KOPT-K1 (cell line): ENCODE measurements around the gene SMG6.

Experiments
- H3K27ac ChIP-seq: fragments of 200-600 bp; sonication (generic); 2 replicates; pipeline ENCODE4 v1.5.1; 2016; ENCODE audit warnings: antibody characterized with exemption, mild to moderate bottlenecking, low read depth, low read length; ENCODE audit not compliant: poor library complexity, severe bottlenecking
- H3K36me3 ChIP-seq: fragments of 200-600 bp; sonication (generic); 2 replicates; pipeline ENCODE4 v1.5.1; 2017; ENCODE audit warnings: antibody characterized with exemption, mild to moderate bottlenecking, low read length, moderate library complexity; ENCODE audit not compliant: insufficient read depth
- H3K9me3 ChIP-seq: fragments of 200-600 bp; sonication (generic); 2 replicates; pipeline ENCODE4 v1.5.1; 2017; ENCODE audit warnings: antibody characterized with exemption, low read length, mild to moderate bottlenecking; ENCODE audit not compliant: insufficient read depth, poor library complexity, severe bottlenecking

The SMG6 gene

GRCh38 chr17:2101448-2102257 is 201.9 kb downstream of the SMG6 start:
- no peaks in the 10 kb centered on the region for H3K9me3 ChIP-seq
- no peak overlapping the region for H3K27ac ChIP-seq
- H3K36me3 ChIP-seq, result no peaks in the 10 kb centered on the region; the same call in 1 of the 2 replicates

DNA sequence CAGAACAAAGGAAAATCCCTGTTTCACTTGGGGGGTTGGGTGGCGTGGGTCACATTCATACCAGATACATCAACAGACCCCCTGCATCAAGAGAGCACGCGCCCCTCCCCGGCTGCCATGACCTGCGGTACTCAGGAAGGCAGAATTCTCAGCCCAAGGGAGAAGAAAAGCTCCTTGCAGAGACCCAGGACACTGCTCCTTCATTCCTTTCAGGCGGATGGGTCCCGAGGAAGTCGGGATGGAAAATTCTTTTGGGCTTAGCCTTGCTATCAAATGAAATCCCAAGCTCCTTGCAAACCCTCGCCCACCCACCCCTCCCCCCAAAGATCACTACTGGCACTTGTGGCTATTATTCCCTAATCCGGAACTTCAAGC is 208.1 kb downstream of the SMG6 start:
- H3K9me3 ChIP-seq, result no peaks in the 10 kb centered on the region
- H3K36me3 ChIP-seq, result peaks cover 9% of the 10 kb centered on the region; the same call in 1 of the 2 replicates
- H3K27ac ChIP-seq, result no peak overlapping the region

DNA sequence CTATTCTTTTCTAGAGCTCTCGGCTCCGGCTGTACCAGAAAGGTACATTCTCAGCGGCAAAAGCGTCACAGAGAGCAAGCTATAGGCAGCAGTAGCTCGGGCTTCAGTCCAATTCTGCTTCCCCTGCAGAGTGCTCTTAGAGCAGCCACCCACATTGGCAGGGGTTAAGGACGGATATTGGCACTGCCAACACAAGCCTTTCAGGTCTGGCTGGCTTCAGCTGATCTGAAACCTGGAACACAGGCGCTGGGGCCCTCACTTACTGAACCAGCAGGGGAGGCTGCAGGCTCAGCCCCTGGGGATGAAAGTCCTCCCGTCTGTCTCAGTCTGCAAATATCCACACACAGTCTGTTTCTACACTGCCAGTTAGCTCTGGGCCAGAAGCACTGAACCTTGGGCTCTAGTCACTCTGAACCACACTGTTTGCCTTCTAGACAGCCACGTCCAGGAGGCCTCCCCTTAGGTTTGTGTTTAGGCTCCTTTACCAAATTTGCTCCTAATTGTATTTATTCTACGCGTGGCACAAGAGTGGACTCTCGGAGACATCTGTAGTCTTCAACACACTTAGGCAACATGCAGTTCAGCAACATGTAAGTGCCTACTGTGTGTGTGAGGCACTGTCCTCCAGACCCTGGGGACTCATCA is 208.6 kb downstream of the SMG6 start:
- H3K36me3 ChIP-seq, result peaks cover 9% of the 10 kb centered on the region; the same call in 1 of the 2 replicates
- H3K27ac ChIP-seq, result no peak overlapping the region
- no peaks in the 10 kb centered on the region for H3K9me3 ChIP-seq

DNA sequence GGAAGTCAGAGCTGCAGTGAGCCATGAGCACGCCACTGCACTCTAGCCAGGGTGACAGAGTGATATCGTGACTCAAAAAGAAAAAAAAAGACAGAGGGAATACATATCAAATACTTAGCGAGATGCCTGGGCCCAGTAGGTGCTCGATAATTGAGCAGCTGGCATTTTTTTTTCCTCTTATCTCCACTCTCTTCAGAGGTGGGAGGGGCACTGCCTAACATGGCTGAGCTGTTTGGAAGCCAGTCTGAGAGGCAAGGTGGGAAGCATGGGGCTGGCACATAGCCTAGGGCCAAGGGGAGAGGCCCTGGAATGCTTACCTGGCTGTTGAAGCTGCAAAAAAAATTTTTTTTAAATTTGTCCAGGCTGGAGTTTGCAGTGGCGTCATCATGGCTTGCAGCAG is 210.2 kb downstream of the SMG6 start:
- peaks cover 9% of the 10 kb centered on the region; the same call in 1 of the 2 replicates for H3K36me3 ChIP-seq
- no peaks in the 10 kb centered on the region for H3K9me3 ChIP-seq
- H3K27ac ChIP-seq, result no peak overlapping the region

- H3K9me3 ChIP-seq, result no peaks in the 10 kb centered on the region
- H3K27ac ChIP-seq, result peak overlapping the region; percentile 1
- peaks cover 9% of the 10 kb centered on the region; the same call in 1 of the 2 replicates for H3K36me3 ChIP-seq
Measured at GRCh38 chr17:2092253-2092652, 211.3 kb downstream of the SMG6 start.

GRCh38 chr17:2090804-2091534 is 212.6 kb downstream of the SMG6 start:
- H3K27ac ChIP-seq, result peak overlapping the region; percentile 89
- peaks cover 9% of the 10 kb centered on the region; the same call in 1 of the 2 replicates for H3K36me3 ChIP-seq
- no peaks in the 10 kb centered on the region for H3K9me3 ChIP-seq

DNA sequence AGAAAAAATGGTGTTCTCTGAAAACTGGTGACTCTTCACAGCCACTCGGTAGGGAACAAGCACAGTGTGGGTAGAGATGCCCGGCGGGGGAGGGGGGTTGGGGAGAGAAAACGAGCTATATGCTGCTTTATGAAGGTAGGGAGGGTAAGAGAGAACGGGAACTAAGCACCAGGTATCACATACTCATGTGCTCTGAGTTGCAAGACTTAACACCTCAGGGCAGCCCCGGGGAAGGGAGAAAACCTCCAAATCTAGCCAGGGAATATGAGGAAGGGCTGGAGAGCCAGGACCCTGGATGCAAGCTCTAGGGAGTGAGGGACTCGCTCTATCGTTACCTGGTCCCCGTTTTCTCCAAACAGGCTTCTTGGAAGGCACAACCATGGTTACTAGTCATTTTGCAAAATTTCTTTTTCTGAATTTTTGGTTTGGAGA is 213.4 kb downstream of the SMG6 start:
- peaks cover 14% of the 10 kb centered on the region; the same call in 1 of the 2 replicates for H3K36me3 ChIP-seq
- H3K27ac ChIP-seq, result peak overlapping the region; percentile 89
- H3K9me3 ChIP-seq, result no peaks in the 10 kb centered on the region

GRCh38 chr17:2089021-2089422 is 214.6 kb downstream of the SMG6 start:
- peaks cover 21% of the 10 kb centered on the region for H3K36me3 ChIP-seq
- H3K9me3 ChIP-seq, result no peaks in the 10 kb centered on the region
- peak overlapping the region; percentile 89 for H3K27ac ChIP-seq

DNA sequence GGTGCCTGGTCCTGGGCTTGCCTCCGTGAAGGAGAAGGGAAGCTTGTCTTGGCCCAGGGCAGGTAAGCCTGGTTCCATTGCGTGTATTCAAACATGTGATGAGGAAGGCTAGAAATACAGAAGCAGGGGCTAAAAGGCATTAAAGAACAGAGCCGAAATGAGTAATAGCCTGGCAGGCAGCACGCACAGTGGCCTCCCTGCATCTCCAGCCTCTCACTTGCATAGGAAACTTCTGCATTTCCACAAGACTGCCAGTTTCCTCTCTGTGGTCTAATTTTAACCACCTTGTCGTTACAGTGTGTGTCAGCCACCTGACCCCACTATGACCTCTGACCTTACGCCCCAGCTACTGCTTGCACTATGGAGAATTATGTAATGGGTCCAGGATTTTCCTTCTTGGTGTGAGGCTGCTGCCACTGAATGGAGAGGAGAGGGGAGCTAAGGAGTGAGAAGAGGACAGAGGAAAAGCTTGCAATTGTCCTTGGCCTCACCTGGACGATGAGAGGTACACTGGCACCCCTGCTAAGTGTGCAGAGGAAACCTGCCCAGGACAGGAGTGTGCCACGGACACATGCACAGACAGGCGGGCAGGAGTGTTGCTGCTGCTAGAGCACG is 215.9 kb downstream of the SMG6 start:
- Histone ChIP-seq H3K27ac (peak overlapping the region; percentile 89), H3K36me3 (peaks cover 30% of the 10 kb centered on the region), H3K9me3 (no peaks in the 10 kb centered on the region)

DNA sequence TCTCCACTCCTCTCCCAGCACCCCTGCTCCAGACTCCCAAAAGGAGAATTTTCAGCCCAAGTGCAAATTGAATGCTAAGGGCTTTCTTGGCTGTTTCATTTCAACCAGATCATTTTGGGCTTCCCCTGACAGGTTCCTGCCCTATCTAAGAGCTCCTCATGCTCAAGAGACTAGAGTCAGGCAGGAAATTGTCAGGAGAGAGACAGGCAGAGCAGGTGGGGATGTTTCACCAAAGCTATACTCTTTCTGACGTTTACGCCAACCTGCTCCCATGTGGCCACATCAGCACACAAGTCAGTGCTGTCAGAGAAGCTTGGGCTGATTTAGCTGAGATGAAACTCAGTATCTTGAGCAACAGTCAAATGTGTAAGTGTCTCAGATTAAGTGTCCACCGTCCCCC is 217.3 kb downstream of the SMG6 start:
- peaks cover 44% of the 10 kb centered on the region for H3K36me3 ChIP-seq
- H3K27ac ChIP-seq, result peak overlapping the region; percentile 89
- no peaks in the 10 kb centered on the region for H3K9me3 ChIP-seq

DNA sequence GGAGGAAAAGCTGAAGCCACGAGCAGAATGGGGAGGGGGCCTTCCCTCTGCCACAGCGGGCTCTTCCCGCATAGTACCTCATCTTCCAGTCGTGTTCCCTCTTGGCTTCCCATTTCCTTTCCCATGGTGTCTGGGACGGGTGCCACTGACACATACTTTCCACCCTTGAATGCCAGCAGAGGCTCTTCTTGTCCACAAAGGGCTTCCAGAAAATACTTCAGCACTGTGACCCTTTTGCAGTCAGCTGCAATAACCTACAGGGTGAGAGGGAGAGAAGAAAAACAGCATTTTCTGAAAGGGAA is 218.0 kb downstream of the SMG6 start:
- Histone ChIP-seq H3K9me3 (no peaks in the 10 kb centered on the region), H3K27ac (peak overlapping the region; percentile 89), H3K36me3 (peaks cover 52% of the 10 kb centered on the region)

DNA sequence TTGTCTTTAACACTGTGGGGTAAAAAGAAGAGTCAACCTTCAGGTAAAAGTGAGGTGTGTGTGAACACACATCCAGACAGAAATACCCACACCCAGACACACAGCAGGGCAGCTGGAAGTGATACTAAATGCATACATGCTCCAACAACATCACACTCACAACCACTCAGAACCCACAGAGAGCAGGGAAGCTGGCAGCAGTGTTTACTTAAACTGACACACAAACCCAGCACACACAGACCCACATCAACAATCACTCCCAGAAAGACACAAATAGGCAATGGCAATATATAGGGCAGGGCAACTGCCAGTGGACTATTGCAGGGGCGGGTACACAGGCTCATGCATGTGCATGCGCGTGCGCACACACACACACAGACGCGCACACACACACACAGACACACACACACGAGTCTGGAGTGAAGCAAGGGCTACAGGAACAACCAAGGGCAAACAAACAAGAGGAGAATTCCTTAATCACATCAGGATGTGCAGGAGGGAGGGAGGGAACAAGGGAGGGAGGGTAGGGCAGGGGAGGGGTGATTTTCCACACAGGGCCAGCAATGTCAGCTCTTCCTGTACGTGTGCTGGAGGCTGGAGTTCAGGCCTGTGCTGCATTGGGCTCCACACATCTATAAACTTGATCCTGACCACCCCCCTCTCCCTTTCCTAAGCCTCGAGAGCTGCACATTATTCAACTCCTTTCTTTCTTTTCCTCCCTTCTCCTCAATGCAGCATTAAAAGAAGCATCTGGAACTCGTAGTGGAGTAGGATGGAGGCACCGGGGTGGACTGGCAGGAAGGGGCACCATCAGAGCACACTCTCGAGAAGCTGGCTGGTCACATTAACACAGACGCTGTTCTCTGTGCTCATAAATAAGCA is 218.6 kb downstream of the SMG6 start:
- H3K27ac ChIP-seq, result peak overlapping the region; percentile 89
- peaks cover 57% of the 10 kb centered on the region for H3K36me3 ChIP-seq
- no peaks in the 10 kb centered on the region for H3K9me3 ChIP-seq

DNA sequence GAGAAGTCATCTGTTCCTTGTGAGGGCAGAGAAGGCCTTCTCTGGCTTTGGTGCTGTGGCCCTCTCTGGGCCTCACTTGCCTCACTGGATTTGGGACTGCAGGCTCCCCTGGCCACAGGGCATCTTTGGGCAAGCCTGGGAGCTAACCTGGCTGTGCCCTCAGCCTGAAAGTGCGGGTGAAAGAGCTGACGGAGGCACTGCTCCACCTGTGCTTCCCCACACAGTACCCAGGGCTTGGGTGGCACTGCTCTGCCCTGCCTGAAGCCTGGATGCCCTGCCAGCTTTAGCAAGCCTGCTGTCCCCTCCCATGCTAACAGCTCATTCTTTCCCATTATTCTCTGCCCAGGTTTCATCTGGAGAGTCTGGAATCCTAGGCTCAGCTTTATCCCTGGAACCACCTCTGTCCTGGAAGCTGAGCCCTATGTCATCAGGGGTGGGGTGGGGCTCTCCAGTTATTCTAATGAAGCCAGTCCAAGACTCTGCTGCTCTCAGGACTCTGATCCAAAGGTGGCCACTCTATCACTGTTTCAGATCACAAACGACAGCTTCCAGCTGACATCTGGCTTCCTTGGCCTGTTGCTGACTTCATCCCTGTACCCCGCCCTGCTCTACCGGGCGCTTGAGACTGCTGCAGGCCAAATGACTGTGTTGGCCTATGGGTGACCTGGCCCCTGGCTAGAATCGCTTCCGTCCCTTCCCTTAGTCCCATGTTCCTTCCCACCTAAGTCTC is 219.4 kb downstream of the SMG6 start:
- no peaks in the 10 kb centered on the region for H3K9me3 ChIP-seq
- H3K36me3 ChIP-seq, result peaks cover 66% of the 10 kb centered on the region
- peak overlapping the region; percentile 10 for H3K27ac ChIP-seq

GRCh38 chr17:2083613-2084035 is 220.0 kb downstream of the SMG6 start:
- Histone ChIP-seq H3K9me3 (no peaks in the 10 kb centered on the region), H3K27ac (no peak overlapping the region), H3K36me3 (peaks cover 71% of the 10 kb centered on the region)
